ENCODE data around the gene FCHSD2. TPM values are rescaled to one million over a fixed set of nuclear protein-coding genes. Genes with fewer than 3 reads are reported as not detected.

FCHSD2 gene
- total and polyA plus RNA-seq, 2 of the 13 experiments (the other 11 are each of a cell fraction or from before 2014, with no cell fraction given), result 20.5 to 24.8 TPM

- no peak for TF ChIP-seq PLSCR1 (CRISPR knock-in tag; IDR thresholded peaks at IDR 0.05; ENCODE audit: borderline replicate concordance)
- no peak for TF ChIP-seq CBX5 (CRISPR knock-in tag; IDR thresholded peaks at IDR 0.05; ENCODE audit: borderline replicate concordance)
- no peak for TF ChIP-seq ZNF644 (CRISPR knock-in tag; IDR thresholded peaks at IDR 0.05; ENCODE audit: low read depth)
- no peak for TF ChIP-seq HDAC6 (IDR thresholded peaks at IDR 0.05; ENCODE audit: low read depth, low read length)
- peak; percentile 46; the same call in 1 of the 2 replicates for TF ChIP-seq ZGPAT (CRISPR knock-in tag; IDR thresholded peaks at IDR 0.05)
- TF ChIP-seq SOX5 (CRISPR knock-in tag; IDR thresholded peaks at IDR 0.05; ENCODE audit: borderline replicate concordance), result no peak
- TF ChIP-seq GABPB1 (CRISPR knock-in tag; IDR thresholded peaks at IDR 0.05), result no peak
- no peak for TF ChIP-seq TAF15 (IDR thresholded peaks at IDR 0.05; ENCODE audit: low read depth, low read length, poor library complexity, severe bottlenecking)
- no peak for TF ChIP-seq ZNF619 (CRISPR knock-in tag; IDR thresholded peaks at IDR 0.05)
- 0 out of 2 replicates have a peak, but pooled peaks have one; percentile 4 for TF ChIP-seq ZNF605 (CRISPR knock-in tag; IDR thresholded peaks at IDR 0.05)
- TF ChIP-seq SNAPC2 (CRISPR knock-in tag; IDR thresholded peaks at IDR 0.05), result no peak
- TF ChIP-seq THYN1 (CRISPR knock-in tag; IDR thresholded peaks at IDR 0.05; ENCODE audit: borderline replicate concordance, low read depth), result no peak
- TF ChIP-seq USF2 (IDR thresholded peaks at IDR 0.05; ENCODE audit: low read depth, low read length), result peak; percentile 29; the same call in 1 of the 2 replicates
- TF ChIP-seq USF2 (CRISPR knock-in tag; IDR thresholded peaks at IDR 0.05; ENCODE audit: borderline replicate concordance), result peak; percentile 64; the same call in 1 of the 2 replicates
- no peak for TF ChIP-seq YEATS4 (CRISPR knock-in tag; IDR thresholded peaks at IDR 0.05; ENCODE audit: borderline replicate concordance)
- no peak for TF ChIP-seq HOMEZ (CRISPR knock-in tag; IDR thresholded peaks at IDR 0.05; ENCODE audit: low read depth)
- no peak for TF ChIP-seq BCLAF1 (IDR thresholded peaks at IDR 0.05)
- peak; percentile 63 for TF ChIP-seq POLR2G (IDR thresholded peaks at IDR 0.05; ENCODE audit: low read depth, low read length)
- TF ChIP-seq NFE2L2 (IDR thresholded peaks at IDR 0.05; ENCODE audit: low read length), result no peak
Measured at GRCh38 chr11:73143126-73143838, 1.2 kb upstream of the FCHSD2 start (continued).
